NK-92 treated with Interleukin-12 subunit alpha and Interleukin-12 subunit beta, amount 100 ng/mL, for 24 hours (cell line): ENCODE measurements around the gene GPR42.
"Not testable (repeated sequence)": the region's sequence is repeated elsewhere in the genome, so short reads cannot be mapped to it uniquely, and the experiment has no call there.

Source experiments
- DNase-seq: peaks from one replicate; lab custom pipeline; 2025; lab: John Stamatoyannopoulos, UW

Gene GPR42

DNA sequence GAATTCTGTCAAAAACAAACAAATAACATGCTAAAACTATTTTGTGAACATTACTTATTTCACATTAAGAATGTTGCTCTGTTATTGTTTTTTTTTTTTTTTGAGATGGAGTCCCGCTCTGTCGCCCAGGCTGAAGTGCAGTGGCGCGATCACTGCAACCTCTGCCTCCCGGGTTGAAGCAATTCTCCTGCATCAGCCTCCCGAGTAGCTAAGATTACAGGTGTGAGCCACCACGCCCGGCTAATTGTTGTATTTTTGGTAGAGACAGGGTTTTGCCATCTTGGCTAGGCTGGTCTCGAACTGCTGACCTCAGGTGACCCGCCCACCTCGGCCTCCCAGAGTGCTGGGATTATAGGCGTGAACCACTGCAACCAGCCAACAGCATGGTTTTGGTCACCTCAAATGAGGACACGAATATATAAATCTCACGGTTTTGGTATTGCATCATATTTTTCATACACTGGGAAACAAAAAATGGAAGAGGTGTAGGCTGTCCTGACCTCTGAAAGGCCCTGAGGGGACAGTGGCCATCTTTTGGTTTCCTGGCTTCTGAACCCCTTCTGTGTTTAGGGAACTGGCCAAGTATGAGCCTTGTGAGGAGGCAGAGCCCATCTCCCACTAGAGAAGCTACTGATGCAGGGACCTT, 25.5 kb downstream of the GPR42 start:
- DNase-seq = no peak

DNA sequence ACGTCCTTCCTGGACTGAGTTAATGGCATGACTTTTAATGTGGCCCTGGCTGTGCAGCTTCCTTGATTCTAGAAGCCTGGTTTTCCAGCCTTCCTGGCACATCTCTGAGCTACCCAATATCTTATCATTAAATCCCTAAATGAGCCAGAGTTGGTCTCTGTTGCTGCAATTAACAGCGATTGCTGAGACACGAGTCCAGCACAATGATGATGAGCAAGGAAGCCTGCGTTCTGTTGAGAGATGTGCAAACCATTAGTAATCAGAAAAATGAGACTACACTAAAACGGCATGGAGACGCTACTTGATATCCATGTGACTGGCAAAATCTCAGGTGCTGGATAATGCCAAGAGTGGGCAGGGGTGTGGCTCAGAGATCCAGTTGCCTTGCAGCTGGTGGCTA, 26.2 kb downstream of the GPR42 start:
- no peak for DNase-seq

DNA sequence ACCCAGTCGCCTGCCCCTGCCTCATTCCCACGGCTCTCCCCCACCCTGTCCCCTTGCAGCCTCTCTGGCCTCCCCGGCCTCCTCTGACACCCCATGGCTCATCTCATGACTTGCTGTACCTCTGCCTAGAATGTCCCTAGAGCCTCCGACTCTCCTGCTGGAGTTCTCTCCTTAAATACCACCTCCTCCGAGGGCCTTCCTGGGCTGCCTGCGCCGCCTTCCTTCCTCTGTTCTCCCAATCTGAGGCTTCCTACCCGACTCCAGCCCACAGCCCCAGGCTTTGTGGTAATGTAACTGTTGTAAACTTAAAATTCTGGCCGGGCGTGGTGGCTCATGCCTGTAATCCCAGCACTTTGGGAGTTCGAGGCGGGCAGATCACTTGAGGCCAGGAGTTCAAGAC, 27.7 kb downstream of the GPR42 start:
- DNase-seq = no peak

DNA sequence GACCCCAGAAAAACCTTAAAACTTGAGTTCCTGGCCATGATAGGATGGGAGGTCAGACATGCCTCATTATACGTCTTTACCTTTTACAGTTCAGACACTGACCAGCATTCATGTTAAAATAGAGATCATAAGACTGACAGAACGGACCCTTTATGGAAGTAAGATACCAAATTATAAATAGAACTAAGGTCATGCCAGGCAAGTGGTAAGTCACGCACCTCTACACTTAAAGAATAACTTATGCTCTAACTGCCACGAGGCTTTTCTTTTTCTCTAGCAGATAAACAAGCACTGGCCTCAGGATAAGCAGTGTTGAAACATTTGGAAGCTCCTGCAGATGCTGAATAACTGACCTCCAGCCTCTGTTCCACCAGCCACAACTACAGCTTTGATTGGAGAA, 28.4 kb downstream of the GPR42 start:
- no peak for DNase-seq

DNA sequence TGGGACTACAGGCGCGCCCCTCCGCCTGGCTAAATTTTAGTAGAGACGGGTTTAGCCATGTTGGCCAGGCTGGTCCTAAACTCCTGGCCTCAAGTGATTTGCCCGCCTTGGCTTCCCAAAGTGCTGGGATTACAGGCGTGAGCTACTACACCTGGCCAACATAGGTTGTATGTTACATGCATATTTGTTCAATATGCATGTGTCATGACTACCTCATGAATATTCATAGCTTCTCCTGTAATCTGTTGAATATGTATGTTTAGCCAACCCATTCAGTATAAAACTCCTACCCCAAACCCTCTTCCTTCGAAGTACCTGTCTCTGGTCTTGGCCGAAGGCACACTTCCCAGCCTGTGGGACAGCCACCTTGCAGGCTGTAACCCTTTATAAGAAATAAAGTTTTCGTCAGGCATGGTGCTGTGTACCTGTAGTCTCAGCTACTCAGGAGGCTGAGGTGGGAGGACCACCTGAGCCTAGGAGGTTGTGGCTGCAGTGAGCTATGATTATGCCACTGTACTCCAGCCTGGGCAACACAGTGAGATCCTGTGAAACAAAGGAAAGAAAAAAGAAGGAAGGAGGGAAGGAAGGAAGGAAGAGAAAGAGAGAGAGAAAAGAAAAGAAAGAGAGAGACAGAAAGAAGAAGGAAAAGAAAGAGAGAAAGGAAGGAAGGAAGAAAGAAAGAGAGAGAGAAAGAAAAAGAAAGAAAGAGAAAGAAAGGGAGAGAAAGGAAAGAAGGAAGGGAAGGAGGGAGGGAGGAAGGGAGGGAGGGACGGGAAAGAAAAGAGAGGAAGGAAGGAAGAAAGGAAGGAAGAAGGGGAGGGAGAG, 29.3 kb downstream of the GPR42 start:
- DNase-seq = no peak

DNA sequence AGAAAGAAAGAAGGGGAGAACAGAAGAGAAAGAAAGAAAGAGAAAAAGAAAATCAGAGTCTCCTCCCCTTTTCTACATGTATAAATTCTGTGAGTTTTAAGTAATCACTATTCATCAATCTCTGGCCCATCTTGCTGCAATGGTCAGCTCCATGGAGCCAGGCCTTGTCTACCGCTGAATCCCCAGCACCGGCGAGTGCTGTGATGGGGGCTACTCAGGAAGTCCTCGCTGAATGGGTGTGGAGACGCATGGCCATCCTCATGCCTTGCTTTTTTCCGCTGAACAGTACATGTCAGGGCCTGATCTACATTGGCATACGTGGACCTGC, 29.9 kb downstream of the GPR42 start:
- DNase-seq = no peak

DNA sequence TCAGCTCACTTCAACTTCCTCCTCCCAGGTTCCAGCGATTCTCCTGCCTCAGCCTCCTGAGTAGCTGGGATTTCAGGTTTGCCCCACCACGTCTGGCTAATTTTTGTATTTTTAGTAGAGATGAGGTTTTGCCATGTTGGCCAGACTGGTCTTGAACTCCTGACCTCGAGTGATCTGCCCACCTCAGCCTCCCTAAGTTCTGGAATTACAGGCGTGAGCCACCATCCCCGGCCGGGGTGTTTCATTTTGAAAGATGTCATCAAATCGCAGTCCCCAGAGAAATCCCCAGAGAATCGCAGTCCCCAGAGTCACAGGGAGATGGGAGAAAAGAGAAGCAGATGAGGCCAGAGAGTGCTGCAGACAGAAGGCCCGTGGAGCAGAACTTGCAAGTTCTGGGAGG, 30.5 kb downstream of the GPR42 start:
- DNase-seq = not testable (repeated sequence)

DNA sequence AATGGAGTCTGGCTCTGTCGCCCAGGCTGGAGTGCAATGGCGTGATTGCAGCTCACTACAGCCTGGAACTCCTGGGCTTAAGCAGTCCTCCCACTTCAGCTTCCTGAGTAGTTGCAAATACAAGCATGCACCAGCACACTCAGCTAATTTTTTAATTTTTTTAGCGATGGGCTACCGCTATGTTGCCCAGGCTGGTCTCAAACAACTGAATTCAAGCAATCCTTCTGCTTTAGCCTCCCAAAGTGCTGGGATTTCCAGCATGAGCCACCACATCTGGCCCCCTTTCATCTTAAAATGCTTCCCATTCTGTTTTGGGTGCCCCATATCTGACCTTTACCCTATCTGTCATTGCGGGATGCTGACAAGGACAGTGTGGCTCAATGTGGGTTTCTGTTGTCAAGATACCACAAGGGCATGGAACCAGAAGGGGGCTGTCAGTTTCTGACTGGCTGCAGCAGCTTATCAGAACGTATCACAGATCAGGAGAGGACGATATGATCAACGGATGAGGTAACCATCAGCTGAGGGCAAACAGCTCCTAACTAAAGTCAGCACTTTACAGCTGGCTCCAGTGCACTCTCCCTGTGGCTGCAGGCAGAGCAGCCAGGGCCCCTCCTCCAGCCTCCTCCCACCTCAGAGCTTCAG, 32.4 kb downstream of the GPR42 start:
- no peak for DNase-seq

DNA sequence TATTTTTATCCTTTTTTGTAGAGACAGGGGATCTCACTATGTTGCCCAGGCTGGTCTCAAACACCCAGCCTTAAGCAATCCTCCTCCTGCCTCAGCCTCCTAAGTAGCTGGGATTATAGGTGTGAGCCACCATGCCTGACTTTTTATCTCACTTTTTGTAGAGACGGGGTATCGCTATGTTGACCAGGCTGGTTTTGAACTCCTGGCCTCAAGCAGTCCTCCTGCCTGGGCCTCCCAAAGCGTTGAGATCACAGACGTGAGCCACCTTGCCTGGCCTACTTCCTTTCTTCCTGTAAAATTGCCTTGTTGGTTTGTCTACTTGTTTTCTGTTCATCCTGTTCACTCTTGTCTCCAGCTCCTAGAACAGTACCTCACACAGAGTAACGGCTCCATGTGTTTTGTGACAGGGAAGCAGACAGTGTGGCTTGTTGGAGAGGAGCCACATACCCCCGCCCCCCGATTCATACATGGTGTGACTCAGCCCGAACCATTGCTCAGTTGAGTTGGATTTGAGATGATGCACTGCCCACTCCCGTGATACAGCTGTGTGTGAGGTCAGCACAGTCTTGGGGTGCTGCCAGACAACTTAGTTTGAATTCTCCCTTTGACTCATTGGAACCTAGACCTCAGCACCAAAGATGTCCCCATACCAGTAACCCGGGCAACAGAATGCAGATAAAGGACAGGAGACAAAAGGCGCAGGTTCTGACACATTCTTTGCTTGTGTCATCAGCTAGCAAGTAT, 34.2 kb downstream of the GPR42 start:
- no peak for DNase-seq

DNA sequence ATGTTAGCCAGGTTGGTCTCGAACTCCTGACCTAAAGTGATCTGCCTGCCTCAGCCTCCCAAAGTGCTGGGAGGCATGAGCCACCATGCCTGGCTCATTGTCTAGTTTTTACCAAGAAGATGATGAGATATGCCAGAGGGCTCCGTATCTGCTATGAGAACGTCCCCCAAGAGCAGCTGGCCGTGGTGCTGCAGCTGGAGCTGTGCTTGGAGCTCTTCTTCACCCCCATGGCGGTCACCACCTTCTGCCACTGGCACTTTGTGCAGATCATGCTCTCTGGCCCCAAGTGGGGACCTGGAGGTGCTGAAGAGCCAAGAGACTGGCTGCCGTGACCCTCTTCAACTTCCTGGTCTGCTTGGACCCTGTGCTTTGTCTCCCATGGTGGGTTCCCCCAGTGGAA, 36.8 kb downstream of the GPR42 start:
- no peak for DNase-seq

DNA sequence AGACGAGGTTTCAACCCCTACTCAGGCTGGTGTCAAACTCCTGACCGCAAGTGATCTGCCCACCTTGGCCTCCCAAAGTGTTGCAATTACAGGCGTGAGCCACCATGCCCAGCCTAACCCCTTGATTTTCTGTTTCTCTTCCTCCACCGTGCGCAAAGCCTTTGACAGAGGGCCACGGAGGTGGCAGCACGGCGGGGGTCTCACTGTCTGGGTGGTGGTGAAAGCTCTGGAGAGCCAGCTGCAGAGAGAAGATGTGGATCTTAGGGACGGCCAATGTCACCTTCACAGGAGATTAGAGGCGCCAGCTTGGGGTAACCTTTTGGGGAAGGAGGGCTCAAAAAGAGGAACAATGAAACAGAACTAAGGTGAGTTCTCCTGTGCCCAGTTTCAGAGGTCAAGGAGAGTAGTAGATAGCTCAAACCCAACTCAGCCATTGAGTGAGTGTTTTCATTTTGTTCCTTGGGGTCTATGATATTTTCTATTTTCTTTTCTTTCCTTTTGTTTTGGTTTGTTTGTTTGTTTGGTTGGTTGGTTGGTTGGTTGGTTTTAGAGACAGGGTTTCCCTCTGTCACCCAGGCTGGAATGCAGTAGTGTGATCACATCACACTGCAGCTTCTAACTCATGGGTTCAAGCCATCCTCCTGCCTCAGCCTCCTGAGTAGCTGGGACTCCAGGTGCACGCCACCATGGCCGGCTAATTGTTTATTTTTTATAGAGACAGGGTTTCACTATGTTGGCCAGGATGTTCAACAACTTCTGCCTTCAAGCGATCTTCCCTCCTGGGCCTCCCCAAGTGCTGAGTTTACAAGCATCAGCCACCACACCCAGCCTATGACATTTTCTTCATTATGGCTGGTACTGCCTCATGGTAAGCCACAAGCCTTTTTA, 37.7 kb downstream of the GPR42 start:
- DNase-seq = no peak

DNA sequence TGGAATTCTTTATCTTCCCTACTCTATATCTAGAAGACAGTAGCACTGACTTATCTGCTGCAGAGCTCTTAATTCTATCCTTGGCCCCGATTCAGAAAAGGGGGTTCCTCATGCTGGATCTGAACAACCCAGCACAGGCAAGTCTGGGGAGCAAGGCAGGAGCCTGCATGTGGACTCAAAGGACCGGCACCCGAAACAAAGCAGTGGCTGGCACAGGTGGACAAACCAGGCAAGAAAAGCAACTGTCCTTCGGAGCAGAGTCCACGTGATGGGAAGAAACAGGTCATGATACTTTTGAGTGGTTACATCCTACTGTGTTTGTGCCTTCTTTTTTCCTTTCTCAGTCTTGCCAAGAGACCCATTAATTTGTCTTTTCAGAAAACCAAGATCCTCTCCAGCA, 38.3 kb downstream of the GPR42 start:
- no peak for DNase-seq

DNA sequence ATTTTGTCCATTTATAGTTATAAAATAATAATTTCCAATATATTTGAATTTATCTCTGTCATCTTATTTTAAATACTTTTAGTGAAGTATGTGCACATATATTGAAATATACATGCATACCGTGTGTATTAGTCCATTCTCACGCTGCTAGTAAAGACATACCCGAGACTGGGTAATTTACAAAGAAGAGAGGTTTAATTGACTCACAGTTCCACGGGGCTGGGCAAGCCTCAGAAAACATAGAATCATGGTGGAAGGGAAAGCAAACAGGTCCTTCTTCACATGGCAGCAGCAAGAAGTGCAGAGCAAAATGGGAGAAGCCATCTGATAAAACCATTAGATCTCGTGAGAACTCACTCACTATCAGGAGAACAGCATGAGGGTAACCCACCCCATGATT, 39.6 kb downstream of the GPR42 start:
- DNase-seq = no peak

DNA sequence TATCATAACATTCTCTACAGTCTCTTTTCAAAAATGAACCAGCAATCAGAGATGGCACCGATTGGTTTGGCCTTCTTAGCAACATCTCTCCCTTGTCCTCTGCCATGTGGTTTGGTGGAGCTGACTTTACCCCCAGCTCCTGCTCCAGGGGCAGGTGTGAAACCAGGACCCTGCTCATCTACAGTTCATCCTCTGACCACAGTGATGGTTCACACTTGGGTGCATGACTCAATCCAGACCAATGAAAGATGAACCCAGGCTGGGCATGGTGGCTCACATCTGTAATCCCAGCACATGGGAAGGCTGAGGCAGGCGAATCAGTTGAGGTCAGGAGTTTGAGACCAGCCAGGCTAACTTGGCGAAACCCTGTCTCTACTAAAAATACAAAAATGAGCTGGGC, 43.6 kb downstream of the GPR42 start:
- peak; percentile 18 for DNase-seq

DNA sequence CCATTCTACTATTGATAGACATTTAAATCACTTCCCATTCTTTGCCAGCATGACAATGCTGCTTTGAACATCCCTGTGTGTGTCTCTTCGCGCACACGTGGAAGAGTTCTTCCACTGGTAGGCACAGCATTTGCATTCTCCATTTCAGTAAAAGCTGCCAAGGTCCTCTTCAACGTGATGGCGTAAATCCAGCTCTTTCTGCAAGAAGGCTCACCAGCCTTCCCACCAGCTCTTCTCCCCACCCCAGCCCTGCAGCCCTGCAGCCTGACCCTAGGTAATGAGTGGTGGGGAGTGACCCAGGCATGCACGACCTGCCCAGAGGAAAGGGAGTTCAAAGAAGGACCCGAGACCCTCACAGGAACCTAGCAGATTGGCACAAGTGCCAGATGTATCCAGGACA, 45.5 kb downstream of the GPR42 start:
- no peak for DNase-seq

DNA sequence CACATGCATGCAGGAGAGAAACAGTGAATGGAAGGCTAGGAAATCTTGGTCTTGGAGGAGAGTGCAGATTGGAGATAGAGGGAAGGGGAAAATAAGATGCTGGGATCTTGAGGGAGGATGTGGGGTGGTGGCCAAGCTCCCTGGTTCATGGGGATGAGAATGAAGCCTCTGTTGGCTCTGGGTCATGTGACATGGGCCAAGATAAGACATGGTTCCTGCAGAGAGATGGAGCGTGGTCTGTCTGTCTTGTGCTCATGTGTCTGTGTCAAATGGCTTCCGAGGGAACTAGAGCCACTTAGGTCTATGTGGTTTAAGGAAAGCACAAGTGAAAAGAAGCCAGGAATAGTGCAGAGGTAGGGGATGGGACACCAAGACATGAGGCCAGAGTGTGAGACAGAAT, 46.4 kb downstream of the GPR42 start:
- no peak for DNase-seq

DNA sequence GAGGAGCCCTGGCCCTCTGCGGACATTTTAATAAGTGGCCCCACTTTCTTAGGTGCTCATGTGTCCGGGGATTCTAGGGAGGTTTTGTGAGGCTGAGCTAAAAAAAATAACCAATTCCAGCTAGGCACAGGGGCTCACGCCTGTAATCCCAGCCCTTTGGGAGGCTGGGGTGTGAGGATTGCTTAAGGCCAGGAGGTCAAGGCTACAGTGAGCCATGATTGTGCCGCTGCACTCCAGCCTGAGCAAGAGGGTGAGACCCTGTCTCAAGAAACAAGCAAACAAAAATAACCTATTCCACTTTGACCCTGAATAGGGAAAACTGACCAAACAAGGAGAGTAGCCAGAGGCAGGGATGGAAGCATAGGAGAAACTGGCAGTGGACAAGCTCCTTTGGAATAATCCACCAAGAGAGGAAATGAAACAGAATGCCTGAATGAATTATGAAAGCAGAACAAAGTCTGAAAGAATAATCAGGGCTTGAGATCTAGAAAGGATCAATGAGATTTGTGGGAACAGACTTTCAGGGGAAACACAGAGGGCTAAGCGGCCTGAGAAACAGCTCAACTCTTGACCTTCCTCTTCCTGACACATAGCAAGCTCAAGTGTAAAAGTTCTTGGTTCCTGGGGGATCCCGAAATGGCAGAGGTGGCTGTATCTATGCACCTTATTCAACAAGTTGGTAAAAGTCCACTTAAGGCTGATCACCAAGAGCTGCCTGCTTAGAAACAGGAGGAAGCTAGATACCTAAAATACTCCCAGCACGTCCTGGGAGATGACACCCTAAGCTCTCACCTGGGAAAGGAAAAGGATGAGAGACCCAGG, 47.1 kb downstream of the GPR42 start:
- DNase-seq = no peak

DNA sequence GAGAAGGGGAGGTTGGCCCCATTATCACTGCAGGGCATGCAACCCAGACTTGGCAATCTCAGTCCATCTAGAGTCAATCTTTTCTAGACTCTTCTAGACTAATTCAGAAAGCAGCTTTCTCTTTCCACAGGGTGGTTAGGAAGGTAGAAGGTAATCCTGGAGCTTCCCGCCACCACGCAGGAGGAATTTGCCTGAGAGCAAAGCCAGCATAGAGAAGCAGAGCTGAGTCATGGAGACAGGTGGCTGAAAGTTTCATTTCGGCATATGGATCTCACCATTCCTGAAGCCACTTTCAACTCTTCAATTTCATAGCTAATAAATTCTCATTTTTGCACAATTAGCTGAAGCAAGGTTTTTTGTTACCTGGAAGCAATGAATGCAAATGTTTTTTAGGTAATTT, 48.2 kb downstream of the GPR42 start:
- DNase-seq = no peak

DNA sequence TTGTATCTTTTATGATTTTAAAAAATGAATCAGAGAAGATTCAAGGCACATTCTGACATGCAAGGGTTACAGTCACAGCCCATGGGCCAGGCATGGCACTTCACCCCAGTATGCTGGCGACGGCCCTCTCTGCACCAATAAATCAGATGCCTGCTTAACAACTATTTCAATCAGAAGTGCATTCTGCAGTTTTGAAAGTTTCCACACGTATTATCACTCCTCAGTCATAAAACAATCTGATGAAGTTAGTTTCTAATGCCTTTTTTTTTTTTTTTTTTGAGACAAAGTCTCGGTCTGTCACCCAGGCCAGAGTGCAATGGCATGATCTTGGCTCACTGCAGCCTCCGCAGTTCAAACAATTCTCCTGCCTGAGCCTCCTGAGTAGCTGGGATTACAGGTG, 48.9 kb downstream of the GPR42 start:
- DNase-seq = no peak

DNA sequence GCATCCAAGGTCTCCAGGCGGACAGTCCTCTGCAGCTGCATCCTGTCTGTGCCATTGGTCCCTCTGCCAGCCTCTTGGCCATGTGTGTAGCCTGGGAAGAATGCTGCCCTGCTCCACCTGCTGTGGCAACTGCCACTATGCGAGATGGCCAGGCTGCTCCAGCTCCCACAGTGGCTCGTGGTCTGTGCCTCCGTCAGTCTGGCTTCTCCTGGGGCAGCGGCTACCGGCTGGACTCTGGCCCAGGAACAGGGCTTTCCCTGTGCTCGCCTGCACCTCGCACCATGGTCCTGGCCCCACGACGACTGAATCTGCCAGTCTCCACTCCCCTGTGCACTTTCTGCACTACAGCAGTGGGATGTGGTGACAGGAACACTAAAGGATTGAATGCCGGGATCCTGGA, 50.5 kb downstream of the GPR42 start:
- no peak for DNase-seq
